K562 (cell line): ENCODE results near the gene ORM1. TPM values are rescaled to one million over a fixed set of nuclear protein-coding genes. Genes with fewer than 3 reads are reported as not detected.

ENCODE experiments used
- ATAC-seq: fragments of 200-7000 bp; cut with Tn5 transposase; 3 replicates; pipeline ENCODE4 v1.9.1; 2020; ENCODE audit warnings: moderate library complexity
- BruUV-seq: library from RNA; stranded (reverse); fragments of 400-500 nt; replicated peaks from 2 replicates; lab custom pipeline; 2021; lab: Mats Ljungman, UMichigan
- CTCF ChIA-PET: fragments of 300-600 bp; formaldehyde crosslinking; extraction: SDS; loops from one replicate; lab custom pipeline; 2021; ENCODE audit warnings: low intra/inter-chr PET ratio; lab: Yijun Ruan, JAX
- POLR2A ChIA-PET: fragments of 300-600, 350-650 bp; sonication (Branson Sonifier 250); formaldehyde crosslinking; extraction: SDS; loops from one replicate; lab custom pipeline; 2021; ENCODE audit warnings: antibody characterized with exemption, inconsistent platforms; lab: Yijun Ruan, JAX
- DNase-seq, 4 experiments: peaks; one replicate each; pipeline versions ENCODE4 v3.0.0 to v3.0.0-alpha.2; 2011 to 2018; ENCODE audit warnings: low spot score in 3 of 4, mixed read lengths in 3 of 4; ENCODE audit errors: extremely low read depth in 1 of 4
- FAIRE-seq: peaks from 2 replicates; lab custom pipeline; 2011; peaks lifted over from hg19 to GRCh38; lab: Jason Lieb, UNC
- H2AFZ ChIP-seq: 2 replicates; pipeline ENCODE4 v1.6.0; 2011; ENCODE audit warnings: low read depth, low read length, control low read depth, inconsistent platforms
- H3K27ac ChIP-seq: fragments of 200-600 bp; 3 replicates; pipeline ENCODE4 v1.8.0; 2011; ENCODE audit warnings: low read depth, mild to moderate bottlenecking, control low read depth, inconsistent platforms, low read length, moderate library complexity, mixed read lengths; ENCODE audit errors: extremely low read depth
- H3K27me3 ChIP-seq, 2 experiments: fragments of 300-600 bp in 1 of 2; 2 replicates in 1 of 2; 3 replicates in 1 of 2; pipeline versions ENCODE4 v1.6.0 to v1.8.0; 2011; ENCODE audit warnings: inconsistent platforms in 2 of 2, low read length in 2 of 2, mild to moderate bottlenecking in 1 of 2, mixed read lengths in 1 of 2, moderate library complexity in 1 of 2; ENCODE audit not compliant: control insufficient read depth in 2 of 2, insufficient read depth in 2 of 2
- H3K36me3 ChIP-seq: fragments of 300-600 bp; 3 replicates; pipeline ENCODE4 v1.8.0; 2011; ENCODE audit warnings: mild to moderate bottlenecking, low read length, inconsistent platforms; ENCODE audit not compliant: control insufficient read depth, insufficient read depth
- H3K4me1 ChIP-seq, 2 experiments: fragments of 200-600 bp in 1 of 2; replicated peaks in 1 of 2; 2 replicates in 1 of 2; 3 replicates in 1 of 2; pipeline versions ENCODE4 v1.5.1 to v1.8.0; 2011; ENCODE audit warnings: inconsistent platforms in 2 of 2, low read length in 2 of 2, mild to moderate bottlenecking in 1 of 2, mixed read lengths in 1 of 2, moderate library complexity in 1 of 2; ENCODE audit not compliant: control insufficient read depth in 2 of 2, insufficient read depth in 2 of 2
- H3K4me2 ChIP-seq: 2 replicates; pipeline ENCODE4 v1.6.1; 2011; ENCODE audit warnings: low read length, control low read depth, inconsistent platforms, mixed read lengths; ENCODE audit not compliant: insufficient read depth
- H3K4me3 ChIP-seq: fragments of 200-600 bp; sonication (generic), shearing (Covaris generic); 2 replicates; pipeline ENCODE4 v1.5.1; 2016; ENCODE audit warnings: control low read depth, inconsistent platforms
- H3K79me2 ChIP-seq: fragments of 200-600 bp; 3 replicates; pipeline ENCODE4 v1.8.0; 2011; ENCODE audit warnings: low read length, inconsistent platforms; ENCODE audit not compliant: control insufficient read depth, insufficient read depth
- H3K9ac ChIP-seq, 2 experiments: 2 replicates each; pipeline versions ENCODE4 v1.6.0 to v1.6.1; 2011; ENCODE audit warnings: low read depth in 2 of 2, low read length in 2 of 2, control low read depth in 1 of 2, inconsistent platforms in 1 of 2, mild to moderate bottlenecking in 1 of 2, mixed read lengths in 1 of 2; ENCODE audit not compliant: insufficient read depth in 1 of 2
- H3K9me1 ChIP-seq: one replicate; pipeline ENCODE4 v1.6.0; 2011; ENCODE audit warnings: inconsistent platforms, mild to moderate bottlenecking, low read length, moderate library complexity; ENCODE audit not compliant: control insufficient read depth, insufficient read depth
- H3K9me3 ChIP-seq: replicated peaks from 2 replicates; pipeline ENCODE4 v1.5.1; 2011; ENCODE audit warnings: low read depth, low read length, inconsistent platforms; ENCODE audit not compliant: control insufficient read depth, insufficient read depth
- H4K20me1 ChIP-seq: replicated peaks from 2 replicates; pipeline ENCODE4 v1.6.1; 2011; ENCODE audit warnings: low read length, inconsistent platforms, mixed read lengths; ENCODE audit not compliant: control insufficient read depth, insufficient read depth
- CAMTA2 ChIP-seq: fragments of 250-450 bp; sonication (Bioruptor Pico); conservative IDR thresholded peaks from 2 replicates; pipeline ENCODE4 v1.5.1; 2022
- FOXA3 ChIP-seq, 2 experiments: fragments of 450-650 bp in 1 of 2; sonication (generic) in 1 of 2; formaldehyde crosslinking; IDR thresholded peaks in 1 of 2; conservative IDR thresholded peaks in 1 of 2; 2 replicates each; pipeline versions ENCODE4 v1.4.0 to v1.8.0; 2020 to 2022; ENCODE audit warnings: mild to moderate bottlenecking in 2 of 2, missing genetic modification reagents in 1 of 2
- PHF21A ChIP-seq: fragments of 450-650 bp; IDR thresholded peaks from 2 replicates; pipeline ENCODE4 v1.6.1; 2017; ENCODE audit warnings: low read depth, borderline replicate concordance
- RUNX1 ChIP-seq: sonication (generic); IDR thresholded peaks from 2 replicates; pipeline ENCODE4 v1.6.1; 2016; ENCODE audit warnings: antibody characterized with exemption, low read depth
- VEZF1 ChIP-seq: fragments of 200-800 bp; sonication (Bioruptor generic); IDR thresholded peaks from 2 replicates; pipeline ENCODE4 v1.6.1; 2017; ENCODE audit warnings: missing genetic modification characterization, missing compliant biosample characterization
- WGBS: fragments of 100-300 bp; shearing (Covaris generic); methylation state at CpG from one replicate; pipeline ENCODE4 v1.1.6; 2016; ENCODE audit warnings: low coverage, mixed read lengths; ENCODE audit not compliant: insufficient coverage; ENCODE audit errors: missing lambda C conversion rate; 5-methylcytosine and 5-hydroxymethylcytosine counted together
- in situ Hi-C: fragments of 300-500 bp; cut with MboI; formaldehyde crosslinking; loops from 4 replicates; pipeline ENCODE4 v1.15.0; 2018; ENCODE audit warnings: inconsistent platforms, mixed read lengths
- intact Hi-C: fragments of 100-400 bp; cut with micrococcal nuclease; formaldehyde crosslinking; loops from 2 replicates; pipeline ENCODE4 v1.14.2; 2022
- polyA plus RNA-seq, 8 experiments: library from polyadenylated mRNA; depleted of rRNA in 4 of 8; stranded (reverse) in 5 of 8; unstranded in 3 of 8; fragments of >200 nt; fragmentation: Nextera tagmentation in 2 of 8; fragmentation: Illumina TruSeq in 1 of 8; extraction: Ambion mirVana in 2 of 8; extraction: Trizol in 1 of 8; gene quantifications; 2 replicates each; pipeline versions ENCODE4 v1.2.1 to v1.2.3, GENCODE V29; 2011 to 2014; ENCODE audit warnings: inconsistent platforms in 1 of 8, missing spikeins in 1 of 8
- total RNA-seq, 7 experiments: library from RNA; depleted of rRNA in 6 of 7; stranded (reverse); fragments of >200 nt in 6 of 7; fragmentation: Illumina TruSeq in 2 of 7; extraction: Trizol in 2 of 7; gene quantifications; 2 replicates each; pipeline versions ENCODE4 v1.2.1 to v1.2.3, GENCODE V29; 2011 to 2021; ENCODE audit warnings: low replicate concordance in 1 of 7

ORM1 gene
- total and polyA plus RNA-seq, 9 of the 15 experiments (the other 6 are each of a cell fraction or from before 2014, with no cell fraction given) = 2.9 TPM; not detected in 8

- no peaks in the 10 kb centered on the region for H3K79me2 ChIP-seq
- no TSS peak for BruUV-seq
- CTCF ChIA-PET = no interaction called here
- DNase-seq = no peak
- H3K9ac ChIP-seq = no peak overlapping the region
- H3K9me3 ChIP-seq = no peaks in the 10 kb centered on the region
- no peak overlapping the region for H3K4me2 ChIP-seq
- intact Hi-C loops (no loop called here), in situ Hi-C loops (no loop called here)
- peaks cover 0 to 3% of the 10 kb centered on the region in 2 experiments; a peak in 1 of 5 replicates for H3K4me1 ChIP-seq
- no peaks in the 10 kb centered on the region for H4K20me1 ChIP-seq
- FAIRE-seq = no peak
- ATAC-seq = no peak
- no peaks in the 10 kb centered on the region for H3K9me1 ChIP-seq
- no peak for TF ChIP-seq FOXA3 (CRISPR knock-in tag; conservative IDR thresholded peaks at IDR 0.05 in 1 of 2, IDR thresholded peaks at IDR 0.05 in 1 of 2)
- TF ChIP-seq PHF21A = no peak
- WGBS = 38% methylated on average over 2 of the region's 2 CpGs
- no peak overlapping the region for H3K4me3 ChIP-seq
- H3K27ac ChIP-seq = no peak overlapping the region
- POLR2A ChIA-PET = interaction anchor here (0.7 to 2.3 kb wide), 3 partner anchors 9 to 1201 kb away, joined by 3 to 9 read pairs (median 6); no protein-coding TSS in a partner anchor
- no peak overlapping the region for H2AFZ ChIP-seq
- no peaks in the 10 kb centered on the region for H3K27me3 ChIP-seq
- H3K36me3 ChIP-seq = peaks cover 8% of the 10 kb centered on the region; the same call in 2 of the 3 replicates
Observed at GRCh38 chr9:114365194-114365593, 42.3 kb downstream of the ORM1 start.

GRCh38 chr9:114366334-114367128, 43.6 kb downstream of the ORM1 start:
- no peak for ATAC-seq
- Histone ChIP-seq H3K4me1 (peaks cover 0 to 4% of the 10 kb centered on the region in 2 experiments; a peak in 1 of 5 replicates), H3K36me3 (peaks cover 2% of the 10 kb centered on the region; the same call in 1 of the 3 replicates), H3K27ac (no peak overlapping the region), H3K4me2 (no peak overlapping the region), H2AFZ (no peak overlapping the region), H3K9me3 (no peaks in the 10 kb centered on the region), H4K20me1 (no peaks in the 10 kb centered on the region), H3K27me3 (no peaks in the 10 kb centered on the region), H3K9me1 (no peaks in the 10 kb centered on the region), H3K4me3 (no peak overlapping the region), H3K9ac (no peak overlapping the region), H3K79me2 (no peaks in the 10 kb centered on the region)
- DNase-seq = no peak
- ChIA-PET CTCF (no interaction called here), POLR2A (interaction anchor here (1.7 kb wide), 1 partner anchor 8 kb away, joined by 6 read pairs; no protein-coding TSS in a partner anchor)
- in situ Hi-C loops (no loop called here), intact Hi-C loops (no loop called here)
- no peak for FAIRE-seq
- no TSS peak for BruUV-seq
- 57% methylated on average over 10 of the region's 10 CpGs for WGBS
- TF ChIP-seq CAMTA2 (CRISPR knock-in tag) (no peak), VEZF1 (CRISPR knock-in tag) (no peak), RUNX1 (no peak)
